22Rv1 (cell line): ENCODE measurements around the gene RLIM.

Source experiments
- CTCF ChIP-seq: fragments of 450-650 bp; IDR thresholded peaks from 2 replicates; pipeline ENCODE4 v1.5.1; 2017; ENCODE audit warnings: mild to moderate bottlenecking
- ZFX ChIP-seq: fragments of 450-650 bp; IDR thresholded peaks from 2 replicates; pipeline ENCODE4 v1.6.1; 2017; ENCODE audit warnings: antibody characterized with exemption, borderline replicate concordance

DNA sequence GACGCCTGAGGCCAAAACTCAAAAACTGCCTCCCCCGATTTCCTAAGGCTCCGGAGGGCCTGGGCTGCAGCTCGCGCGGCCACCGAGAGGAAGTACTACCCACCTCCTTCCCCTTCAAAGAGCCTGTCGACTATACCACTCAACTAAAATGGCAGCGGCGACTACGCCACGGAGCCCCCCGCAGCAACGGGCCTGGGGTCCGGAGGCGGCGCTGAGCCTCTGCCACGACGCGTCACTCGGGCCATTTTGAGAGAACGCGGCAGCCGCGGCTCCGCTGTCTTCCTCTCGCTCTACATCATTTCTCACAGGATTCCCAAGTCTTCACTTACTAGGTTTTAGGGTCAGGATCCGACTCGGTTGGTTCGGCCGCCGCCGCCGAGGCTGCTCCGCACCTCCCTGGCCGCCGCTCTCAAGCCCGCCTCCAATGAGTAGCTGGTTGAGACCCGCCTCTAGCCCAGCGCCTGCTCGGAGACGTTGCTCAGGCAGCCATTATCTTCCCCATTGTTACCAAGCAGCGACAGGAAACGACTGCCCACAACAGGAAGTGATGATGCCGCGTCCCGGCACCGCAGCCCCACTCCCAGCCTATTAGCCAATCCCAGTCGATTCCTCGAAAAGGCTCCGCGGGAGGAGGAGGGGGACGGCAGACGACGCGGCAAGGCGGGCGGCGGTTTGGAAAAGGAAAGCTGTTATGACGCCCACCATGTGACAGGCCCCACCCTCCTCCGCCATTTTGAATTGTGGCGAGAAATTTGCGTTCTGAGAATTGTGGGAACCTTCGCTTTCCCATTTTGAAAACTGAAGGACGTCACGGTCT, at the start of gene RLIM:
- TF ChIP-seq CTCF (no peak), ZFX (no peak)
